ENCODE results near the gene PRKAR1A.

Gene PRKAR1A

GRCh38 chr17:68544111-68544915 is 32.1 kb downstream of the PRKAR1A start:
- no peak for DNase-seq

- no peak for DNase-seq
Measured at GRCh38 chr17:68556551-68556950, 44.3 kb downstream of the PRKAR1A start.

DNA sequence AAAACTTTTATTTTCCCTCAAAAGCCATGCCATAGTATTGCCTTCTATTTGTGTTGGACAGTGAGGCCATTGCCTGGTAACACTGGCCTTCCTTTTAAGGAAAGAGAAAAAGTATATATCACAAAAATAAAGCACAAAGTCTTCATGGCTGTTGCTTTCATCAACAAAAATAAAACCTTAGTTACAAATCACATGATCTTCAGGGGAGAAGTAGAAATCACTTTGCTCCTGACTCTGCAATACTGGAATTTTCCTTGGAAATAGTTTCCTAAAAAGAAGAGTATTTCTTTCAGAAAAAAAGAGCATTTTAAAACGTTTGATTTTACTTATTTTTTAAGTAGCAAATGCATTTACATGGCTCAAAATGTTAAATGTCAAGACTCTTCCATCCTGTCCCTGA is 47.1 kb downstream of the PRKAR1A start:
- DNase-seq, result no peak

- DNase-seq, result no peak
Measured at GRCh38 chr17:68560966-68561720, 48.9 kb downstream of the PRKAR1A start.

- no peak for DNase-seq
Measured at GRCh38 chr17:68562736-68563135, 50.5 kb downstream of the PRKAR1A start.

DNA sequence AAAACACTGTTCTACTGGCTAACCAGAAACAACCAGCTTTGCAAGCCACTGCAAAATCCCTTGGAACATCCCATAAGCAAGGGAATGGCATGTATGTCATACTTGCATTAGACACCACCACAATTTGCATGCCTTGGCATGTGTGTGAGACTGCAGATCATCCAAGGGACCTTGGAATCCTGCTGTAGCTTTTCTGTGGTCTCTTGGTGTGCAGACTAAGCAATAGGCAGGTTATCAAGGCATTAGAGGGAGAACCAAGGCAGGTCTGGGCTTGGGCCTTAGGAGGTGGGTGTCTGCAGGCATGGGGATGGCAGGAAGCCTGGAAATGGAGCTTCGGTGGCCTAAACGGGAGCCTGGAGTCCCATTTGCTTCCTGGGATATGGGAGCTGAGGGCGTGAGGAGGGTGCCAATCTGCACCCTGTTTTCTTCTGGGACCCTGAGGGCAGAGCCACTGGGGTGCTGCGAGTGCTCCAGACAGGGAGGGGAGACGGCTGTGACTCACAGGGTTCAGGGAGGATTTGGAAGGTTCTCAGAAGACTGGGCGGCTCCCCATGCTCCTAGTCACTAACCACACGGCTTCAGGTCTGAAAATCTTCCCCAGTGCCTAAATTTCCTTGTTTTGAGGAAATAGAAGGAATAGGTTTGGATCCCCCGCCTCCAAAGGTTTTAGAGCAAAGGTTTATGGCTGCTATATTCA is 52.3 kb downstream of the PRKAR1A start:
- no peak for DNase-seq

GRCh38 chr17:68565661-68566441 is 53.6 kb downstream of the PRKAR1A start:
- no peak for DNase-seq

- DNase-seq, result no peak
Measured at GRCh38 chr17:68566442-68566738, 54.2 kb downstream of the PRKAR1A start.

GRCh38 chr17:68567035-68567434 is 54.8 kb downstream of the PRKAR1A start:
- no peak for DNase-seq

DNA sequence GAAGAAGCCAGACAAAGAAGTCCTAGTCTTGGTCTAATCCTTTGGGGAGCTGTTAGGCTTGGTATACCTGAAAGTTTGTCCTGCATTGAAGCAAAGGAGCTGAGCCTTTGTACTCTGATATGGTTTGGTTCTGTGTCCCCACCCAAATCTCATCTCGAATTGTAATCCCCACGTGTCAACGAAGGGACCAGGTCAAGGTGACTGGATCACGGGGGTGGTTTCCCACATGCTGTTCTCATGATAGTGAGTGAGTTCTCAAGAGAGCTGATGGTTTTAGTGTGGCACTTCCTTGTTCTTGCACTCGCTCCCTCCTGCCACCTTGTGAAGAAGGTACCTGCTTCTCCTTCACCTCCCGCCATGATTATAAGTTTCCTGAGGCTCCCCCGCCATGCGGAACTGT is 55.4 kb downstream of the PRKAR1A start:
- no peak for DNase-seq

- no peak for DNase-seq
Measured at GRCh38 chr17:68568581-68568980, 56.4 kb downstream of the PRKAR1A start.

DNA sequence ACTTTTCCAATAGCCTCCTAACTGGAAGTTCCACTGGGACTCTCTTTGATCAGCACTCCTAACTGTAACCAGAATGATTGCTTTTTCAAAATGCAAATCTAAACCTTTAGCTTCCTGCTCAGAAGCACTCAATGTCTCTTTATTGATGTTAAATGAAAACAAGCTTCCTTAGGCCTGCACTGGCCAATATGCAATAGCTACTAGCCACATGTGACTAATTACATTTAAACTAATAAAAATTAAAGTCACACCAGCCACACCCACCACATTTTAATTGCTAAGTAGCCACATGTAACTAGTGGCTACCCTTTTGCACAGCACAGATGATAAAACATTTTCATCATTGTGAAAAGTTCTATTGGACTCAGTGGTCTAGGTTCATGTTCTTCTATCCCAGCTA is 57.1 kb downstream of the PRKAR1A start:
- no peak for DNase-seq

GRCh38 chr17:68570526-68570925 is 58.3 kb downstream of the PRKAR1A start:
- no peak for DNase-seq

- DNase-seq, result no peak
Measured at GRCh38 chr17:68572138-68572842, 60.1 kb downstream of the PRKAR1A start.

- DNase-seq, result no peak
Measured at GRCh38 chr17:68573338-68573737, 61.1 kb downstream of the PRKAR1A start.

DNA sequence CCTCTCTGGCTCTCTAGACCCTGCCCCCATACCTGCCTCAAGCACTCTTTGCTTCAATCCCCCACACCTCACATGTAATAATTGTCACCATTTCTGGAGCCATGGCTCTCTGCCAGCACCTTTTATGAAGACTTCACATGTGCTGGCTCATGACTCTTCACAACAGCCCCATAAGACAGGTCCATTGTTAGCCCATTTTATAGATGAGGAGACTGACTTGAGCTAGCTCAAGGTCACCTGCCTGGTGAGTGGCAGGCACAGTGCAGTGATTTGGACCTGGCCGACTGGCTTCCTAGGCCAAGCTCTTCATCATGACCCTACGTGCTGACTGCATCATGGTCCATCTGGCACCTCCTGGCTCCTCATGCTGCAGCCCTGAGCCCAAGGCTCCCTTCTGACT is 63.9 kb downstream of the PRKAR1A start:
- no peak for DNase-seq

GRCh38 chr17:68576811-68577496 is 64.7 kb downstream of the PRKAR1A start:
- DNase-seq, result no peak

DNA sequence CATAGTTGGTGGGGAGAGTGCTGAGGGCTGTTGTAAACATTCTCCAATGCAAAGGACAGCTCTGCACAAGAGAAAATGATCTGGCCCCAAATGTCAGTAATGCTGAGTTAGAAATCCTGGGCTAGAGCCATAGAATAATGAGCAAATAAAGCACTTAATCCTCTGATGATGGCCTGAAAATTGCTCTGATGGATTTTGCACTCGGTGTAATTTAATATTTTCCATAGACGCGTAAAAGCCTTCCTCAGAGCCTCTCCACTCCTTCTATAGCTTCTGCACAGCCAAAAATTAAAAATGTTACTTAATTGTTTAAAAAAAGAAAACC is 65.2 kb downstream of the PRKAR1A start:
- DNase-seq, result no peak

GRCh38 chr17:68578236-68578635 is 66.0 kb downstream of the PRKAR1A start:
- DNase-seq, result no peak

DNA sequence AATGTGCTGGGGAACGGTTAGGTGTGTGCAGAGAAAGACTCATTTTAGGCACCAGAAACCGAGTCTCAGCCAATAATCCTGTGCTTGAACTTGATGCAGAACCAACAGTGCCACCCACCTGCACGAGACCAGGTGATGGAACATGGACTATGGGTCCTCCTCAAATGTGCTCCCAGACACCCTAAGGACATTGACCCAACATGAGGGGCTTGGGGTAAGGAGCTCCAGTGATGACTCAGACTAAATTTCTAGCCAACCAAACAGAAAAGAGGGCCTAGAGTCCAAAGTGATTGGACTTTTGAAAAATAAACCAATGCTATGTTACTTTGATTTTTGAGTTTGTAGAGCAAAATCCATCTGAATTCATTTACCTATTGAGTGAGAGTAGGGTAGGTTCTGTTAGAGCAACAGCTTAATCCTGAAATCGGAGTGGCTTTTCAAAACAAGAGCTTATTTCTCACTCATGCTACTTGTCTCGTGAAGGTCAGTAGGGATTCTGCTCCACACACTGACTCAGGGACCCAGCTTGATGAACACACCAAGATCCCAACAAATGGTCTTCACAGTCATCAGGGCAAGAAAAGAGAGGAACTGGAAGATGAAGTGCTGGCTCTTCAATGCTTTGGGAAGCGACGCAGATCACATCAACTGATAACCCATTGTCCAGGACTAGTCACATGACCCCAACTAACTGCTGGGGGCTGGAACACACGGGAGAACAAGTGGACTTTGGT is 67.1 kb downstream of the PRKAR1A start:
- DNase-seq, result no peak

GRCh38 chr17:68580236-68580770 is 68.1 kb downstream of the PRKAR1A start:
- no peak for DNase-seq

Data from midbrain (tissue), 1 donor.